Testis (tissue), 3 donors: ENCODE data around the gene BTNL8. TPM values are rescaled to one million over a fixed set of nuclear protein-coding genes. Genes with fewer than 3 reads are reported as not detected.

Experiments
- DNase-seq: peaks from one replicate; pipeline ENCODE4 v3.0.0-alpha.2; 2019
- H3K27ac ChIP-seq, 2 donors: fragments of 200-600 bp; sonication (generic); one replicate each; pipeline ENCODE4 v1.5.1; 2019
- H3K27me3 ChIP-seq: fragments of 200-600 bp; sonication (generic); one replicate; pipeline ENCODE4 v1.5.1; 2019
- H3K36me3 ChIP-seq: fragments of 200-600 bp; sonication (generic); one replicate; pipeline ENCODE4 v1.5.1; 2017; ENCODE audit warnings: low read depth; ENCODE audit errors: missing control alignments
- H3K4me1 ChIP-seq: fragments of 200-600 bp; sonication (generic); one replicate; pipeline ENCODE4 v1.5.1; 2019
- H3K4me3 ChIP-seq, 2 donors: fragments of 200-600 bp; sonication (generic); one replicate each; pipeline ENCODE4 v1.5.1; 2017 to 2019
- H3K9me3 ChIP-seq: fragments of 200-600 bp; sonication (generic); one replicate; pipeline ENCODE4 v1.5.1; 2017
- CTCF ChIP-seq, 3 experiments: fragments of 450-650 bp in 2 of 3; fragments of 200-600 bp in 1 of 3; sonication (generic) in 1 of 3; IDR thresholded peaks; one replicate each; pipeline ENCODE4 v1.5.1; 2016 to 2019; ENCODE audit warnings: antibody characterized with exemption in 3 of 3, mild to moderate bottlenecking in 2 of 3, moderate library complexity in 1 of 3
- POLR2A ChIP-seq: fragments of 450-650 bp; IDR thresholded peaks from one replicate; pipeline ENCODE4 v1.6.1; 2017; ENCODE audit warnings: antibody characterized with exemption, mild to moderate bottlenecking, moderate library complexity
- WGBS, 2 donors: methylation state at CpG; one replicate each; pipeline ENCODE4 v1.1.5; 2018; 5-methylcytosine and 5-hydroxymethylcytosine counted together
- intact Hi-C: fragments of 100-400 bp; cut with DNase I; formaldehyde crosslinking; loops from one replicate; pipeline ENCODE4 v1.15.1; 2023; ENCODE audit warnings: low total_unique reads
- polyA plus RNA-seq: library from polyadenylated mRNA; stranded (reverse); fragments of 350-450 nt; fragmentation: Illumina TruSeq; extraction: RNeasy Lipid Tissue Mini Kit (QIAGEN cat#74804); gene quantifications from one replicate; pipeline ENCODE4 v1.2.3, GENCODE V29; 2014; ENCODE audit warnings: low read depth, low replicate concordance; ENCODE audit not compliant: insufficient read depth
- total RNA-seq, 2 donors: library from RNA; depleted of rRNA; stranded (reverse); fragments of >200 nt; gene quantifications; one replicate each; pipeline ENCODE4 v1.2.3, GENCODE V29; 2016

The BTNL8 gene
- total and polyA plus RNA-seq, 3 donors from 2014 or later: 10.3 to 14.7 (median 13.1) TPM

GRCh38 chr5:180915924-180916323 is 17.0 kb downstream of the BTNL8 start:
- H3K9me3 ChIP-seq: no peaks in the 10 kb centered on the region
- TF ChIP-seq CTCF (IDR thresholded peaks at IDR 0.05) (no peak), POLR2A (no peak)
- H3K27me3 ChIP-seq: no peaks in the 10 kb centered on the region
- H3K4me1 ChIP-seq: no peaks in the 10 kb centered on the region
- H3K36me3 ChIP-seq: no peaks in the 10 kb centered on the region
- intact Hi-C loops: no loop called here
- DNase-seq: no peak
- no peak overlapping the region for H3K4me3 ChIP-seq
- WGBS, 2 donors: 71 to 83% methylated on average over 3 of the region's 3 CpGs
- H3K27ac ChIP-seq: no peak overlapping the region

GRCh38 chr5:180918380-180918779 is 19.4 kb downstream of the BTNL8 start:
- TF ChIP-seq CTCF (IDR thresholded peaks at IDR 0.05) (no peak), POLR2A (no peak)
- H3K4me1 ChIP-seq: no peaks in the 10 kb centered on the region
- H3K9me3 ChIP-seq: no peaks in the 10 kb centered on the region
- intact Hi-C loops: no loop called here
- H3K27me3 ChIP-seq: no peaks in the 10 kb centered on the region
- WGBS, 2 donors: 94 to 95% methylated on average over 1 of the region's 1 CpG
- no peak overlapping the region for H3K27ac ChIP-seq
- no peaks in the 10 kb centered on the region for H3K36me3 ChIP-seq
- DNase-seq: no peak
- no peak overlapping the region for H3K4me3 ChIP-seq

- intact Hi-C loops: no loop called here
- H3K9me3 ChIP-seq: no peaks in the 10 kb centered on the region
These were observed 21.8 kb downstream of the BTNL8 start for GRCh38 chr5:180920710-180921109.

GRCh38 chr5:180922932-180923331 is 24.0 kb downstream of the BTNL8 start:
- Histone ChIP-seq H3K4me1 (no peaks in the 10 kb centered on the region), H3K9me3 (no peaks in the 10 kb centered on the region), H3K27me3 (no peaks in the 10 kb centered on the region), H3K27ac (no peak overlapping the region), H3K36me3 (no peaks in the 10 kb centered on the region), H3K4me3 (no peak overlapping the region)
- intact Hi-C loops: no loop called here
- no peak for TF ChIP-seq CTCF (IDR thresholded peaks at IDR 0.05)
- DNase-seq: no peak
- 48 to 97% methylated on average over 1 of the region's 1 CpG for WGBS, 2 donors

More at GRCh38 chr5:180920710-180921109, 21.8 kb downstream of the BTNL8 start:
- TF ChIP-seq POLR2A: no peak
- TF ChIP-seq CTCF (IDR thresholded peaks at IDR 0.05): no peak
- Histone ChIP-seq H3K36me3 (no peaks in the 10 kb centered on the region), H3K4me3 (no peak overlapping the region), H3K27ac (no peak overlapping the region), H3K27me3 (no peaks in the 10 kb centered on the region), H3K4me1 (no peaks in the 10 kb centered on the region)
- no peak for DNase-seq

GRCh38 chr5:180932660-180933059 is 33.7 kb downstream of the BTNL8 start:
- no peaks in the 10 kb centered on the region for H3K9me3 ChIP-seq
- no peaks in the 10 kb centered on the region for H3K27me3 ChIP-seq
- no peaks in the 10 kb centered on the region for H3K4me1 ChIP-seq
- intact Hi-C loops: no loop called here
- TF ChIP-seq CTCF (IDR thresholded peaks at IDR 0.05) (no peak), POLR2A (no peak)
- no peak overlapping the region for H3K27ac ChIP-seq
- H3K4me3 ChIP-seq: no peak overlapping the region
- no peak for DNase-seq
- H3K36me3 ChIP-seq: no peaks in the 10 kb centered on the region
